GM19324 (cell line): ENCODE results near the gene TBC1D3E.
"Not testable (repeated sequence)": the region's sequence is repeated elsewhere in the genome, so short reads cannot be mapped to it uniquely, and the experiment has no call there.

Experiments
- ATAC-seq: cut with Tn5 transposase; IDR thresholded peaks from one replicate; pipeline ENCODE4 v1.9.1; 2021; ENCODE audit warnings: mild to moderate bottlenecking, moderate library complexity; ENCODE audit not compliant: unreplicated experiment, low FRiP score

Gene TBC1D3E

DNA sequence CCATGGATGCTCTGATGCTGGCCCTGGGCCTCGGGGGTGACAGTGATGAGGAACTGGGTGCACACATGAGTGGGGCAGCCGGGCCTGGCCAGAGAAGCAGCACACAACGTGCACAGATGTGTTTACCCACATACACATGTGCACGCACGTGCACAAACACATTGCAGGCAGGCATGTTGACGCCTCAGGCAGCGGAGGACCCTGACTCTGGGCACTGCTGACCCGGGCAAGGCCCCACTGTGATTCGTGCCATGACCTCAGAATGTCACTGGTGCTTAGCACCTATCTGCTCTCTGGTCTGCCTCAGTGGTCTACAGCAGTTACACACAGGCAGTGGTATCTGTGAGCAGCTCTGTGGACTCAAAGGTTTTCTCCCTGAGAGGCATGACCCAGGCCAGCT, at the start of gene TBC1D3E:
TSS of gene TBC1D3E (plus strand) at position 301 of the 400 bp plus-strand sequence. CDS start 1,545 bp downstream, outside the sequence.
- ATAC-seq: not testable (repeated sequence)

DNA sequence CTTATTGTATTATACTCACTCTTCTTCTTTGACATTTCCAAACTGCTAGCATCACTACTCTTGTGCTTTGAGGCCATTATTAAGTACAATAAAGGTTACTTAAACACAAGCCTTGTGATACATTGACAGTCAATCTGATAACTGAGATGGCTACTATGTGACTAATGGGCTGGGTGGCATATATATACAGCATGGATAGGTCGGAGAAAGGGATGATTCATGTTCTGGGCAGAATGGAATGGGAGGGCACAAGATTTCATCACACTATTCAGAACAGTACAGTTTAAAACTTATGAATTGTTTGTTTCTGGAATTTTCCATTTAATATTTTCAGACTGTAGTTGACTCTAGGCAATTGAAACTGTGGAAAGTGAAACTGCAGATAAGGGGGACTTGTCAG, 40.4 kb upstream of the TBC1D3E start:
- ATAC-seq: not testable (repeated sequence)

DNA sequence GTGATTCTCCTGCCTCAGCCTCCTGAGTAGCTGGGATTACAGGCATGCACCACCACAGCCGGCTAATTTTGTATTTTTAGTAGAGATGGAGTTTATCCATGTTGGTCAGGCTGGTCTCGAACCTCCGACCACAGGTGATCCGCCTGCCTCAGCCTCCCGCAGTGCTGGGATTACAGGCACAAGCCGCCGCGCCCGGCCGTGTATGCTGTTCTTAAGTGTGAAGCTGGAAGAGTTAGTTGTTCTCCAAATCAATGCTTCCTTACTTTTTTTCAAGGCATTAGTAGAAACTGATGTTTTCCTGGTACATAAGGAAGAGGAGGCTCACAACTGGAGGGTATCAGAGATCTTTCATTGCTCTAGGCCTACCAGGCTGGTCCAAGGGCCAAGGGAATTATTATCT, 39.6 kb upstream of the TBC1D3E start:
- not testable (repeated sequence) for ATAC-seq

DNA sequence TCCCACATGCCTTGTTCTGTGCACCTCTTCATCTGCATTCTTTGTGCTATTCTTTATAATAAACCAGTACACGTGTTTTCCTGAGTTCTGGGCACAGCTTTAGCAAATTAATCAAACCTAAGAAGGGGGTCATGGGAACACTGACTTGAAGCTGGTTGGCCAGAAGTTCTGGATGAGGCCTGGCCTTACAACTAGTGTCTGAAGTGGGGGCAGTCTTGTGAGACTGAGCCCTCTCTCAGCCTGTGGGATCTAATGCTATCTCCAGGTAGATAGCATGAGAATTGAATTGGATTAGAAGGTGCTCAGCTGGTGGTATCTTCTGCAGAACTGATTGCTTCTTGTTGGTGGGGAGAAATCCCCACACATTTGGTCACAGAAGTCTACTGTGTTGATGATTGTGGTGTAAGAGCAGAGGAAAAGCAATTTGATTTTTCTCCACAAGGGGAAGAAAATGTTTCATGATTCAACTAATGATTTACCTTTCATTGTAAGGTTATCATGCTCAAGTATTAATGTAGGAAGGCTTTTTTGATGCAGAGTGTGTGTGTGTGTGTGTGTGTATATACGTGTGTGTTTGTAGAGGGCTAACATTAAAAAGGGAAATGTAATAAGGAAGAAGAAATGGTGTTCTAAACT, 33.6 kb upstream of the TBC1D3E start:
- ATAC-seq: not testable (repeated sequence)

DNA sequence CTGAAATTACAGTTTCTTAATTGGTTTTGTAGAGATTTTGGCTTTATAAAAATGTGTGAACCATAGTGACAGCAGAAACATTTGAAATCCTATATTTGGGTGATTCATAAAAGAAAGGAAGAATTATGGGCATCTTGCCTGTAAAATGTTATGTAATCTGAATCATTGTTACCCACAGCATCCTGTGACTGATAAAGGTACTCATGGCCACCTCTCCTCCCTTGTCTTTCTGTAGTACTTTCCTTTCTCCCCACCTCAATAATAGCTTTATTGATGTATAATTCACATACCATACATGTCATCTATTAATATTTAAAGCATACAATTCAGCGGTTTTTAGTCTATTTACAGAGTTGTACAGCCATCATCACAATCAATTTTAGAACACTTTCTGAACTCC, 28.5 kb upstream of the TBC1D3E start:
- ATAC-seq: not testable (repeated sequence)

DNA sequence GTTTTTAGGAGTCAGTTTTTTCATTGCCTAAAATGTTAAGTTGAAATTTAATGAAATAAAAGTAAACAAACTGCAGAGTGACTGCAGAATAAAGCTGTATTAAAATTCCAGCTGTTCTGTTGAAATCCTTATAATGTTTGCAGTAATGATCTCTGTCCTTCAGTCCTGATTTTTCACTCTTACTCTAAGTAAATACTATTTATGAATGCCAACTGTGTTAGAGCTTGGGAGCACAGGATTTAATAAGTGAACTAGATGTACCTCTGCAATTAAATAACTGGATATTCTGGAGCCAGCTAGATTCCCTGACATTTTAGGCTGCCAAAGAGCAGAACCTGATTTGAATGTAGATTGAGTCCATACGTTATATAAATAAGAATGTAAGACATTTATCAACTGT, 7.9 kb upstream of the TBC1D3E start:
- not testable (repeated sequence) for ATAC-seq

DNA sequence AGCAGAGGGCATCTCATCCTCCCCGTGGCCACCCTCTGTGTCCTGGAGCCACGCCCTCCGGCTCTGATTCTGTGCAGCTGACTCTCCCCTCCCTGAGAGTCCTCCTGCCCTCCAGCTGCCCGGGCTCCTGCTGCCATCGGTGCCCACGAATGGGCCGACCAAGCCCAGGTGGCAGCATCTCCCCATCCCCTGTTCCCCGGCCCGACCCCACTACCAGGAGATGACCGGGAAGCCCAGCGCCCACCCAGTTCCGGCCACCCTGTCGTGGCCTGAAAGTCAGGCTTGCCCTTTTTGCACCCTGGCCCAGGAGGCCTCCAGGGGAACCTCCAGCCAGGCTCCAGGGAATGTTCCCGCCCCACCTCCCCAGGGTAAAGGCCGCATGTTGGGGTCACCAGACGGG, 7.1 kb downstream of the TBC1D3E start:
- ATAC-seq: not testable (repeated sequence)
